ENCODE results near the gene NTMT2. TPM values are rescaled to one million over a fixed set of nuclear protein-coding genes. Genes with fewer than 3 reads are reported as not detected.

The NTMT2 gene
- total and polyA plus RNA-seq, 2 of the 8 experiments (the other 6 are each of a cell fraction or from before 2014, with no cell fraction given) = 0.38 TPM; not detected in 1

DNA sequence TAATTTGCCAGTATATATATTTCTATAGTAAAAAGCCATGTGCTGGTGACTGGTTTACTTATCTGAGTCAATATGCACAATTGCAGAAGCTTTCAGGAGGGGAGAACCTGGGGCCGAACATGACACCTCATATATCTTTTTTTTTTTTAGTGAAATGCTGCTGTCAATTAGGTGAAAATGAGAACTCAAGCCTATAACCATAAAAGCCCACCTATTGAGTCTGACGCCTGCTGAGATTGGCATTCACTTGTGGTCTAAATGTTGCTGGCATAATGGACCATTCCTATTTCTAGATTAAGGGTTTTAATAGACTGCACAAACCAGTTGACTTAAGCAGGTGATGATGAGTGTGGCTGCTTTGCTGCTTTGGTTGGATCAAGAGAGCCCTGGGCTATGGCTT, 10.8 kb downstream of the NTMT2 start:
- 87% methylated on average over 2 of the region's 2 CpGs; no CpG with 5 or more reads in 1 of the 2 experiments for WGBS, 2 experiments (ENCODE audit: extremely low coverage in 1 of 2, insufficient coverage in 1 of 2, insufficient read length in 1 of 2, insufficient replicate concordance in 2 of 2, low coverage in 1 of 2, low lambda C conversion rate in 2 of 2, missing lambda C conversion rate in 1 of 2)
- H3K79me2 ChIP-seq (ENCODE audit: control insufficient read depth in 1 of 2, insufficient read depth in 2 of 2, low read length in 2 of 2) = no peaks in the 10 kb centered on the region
- CTCF ChIA-PET (ENCODE audit: partially characterized antibody) = interaction anchor here (0.7 kb wide), 1 partner anchor 55 kb away, joined by 3 read pairs; no protein-coding TSS in a partner anchor

More for the DNA sequence above, 10.8 kb downstream of the NTMT2 start:
- no peak overlapping the region for H2BK5ac ChIP-seq (ENCODE audit: low read depth, low read length)
- no peak overlapping the region for H2BK12ac ChIP-seq (ENCODE audit: low read depth, low read length)
- H4K91ac ChIP-seq (replicated peaks; ENCODE audit: insufficient read length, low read length) = no peak overlapping the region
- TF ChIP-seq CEBPB (IDR thresholded peaks at IDR 0.05; ENCODE audit: low read depth, low read length) = no peak
- TF ChIP-seq, protein P1, sequence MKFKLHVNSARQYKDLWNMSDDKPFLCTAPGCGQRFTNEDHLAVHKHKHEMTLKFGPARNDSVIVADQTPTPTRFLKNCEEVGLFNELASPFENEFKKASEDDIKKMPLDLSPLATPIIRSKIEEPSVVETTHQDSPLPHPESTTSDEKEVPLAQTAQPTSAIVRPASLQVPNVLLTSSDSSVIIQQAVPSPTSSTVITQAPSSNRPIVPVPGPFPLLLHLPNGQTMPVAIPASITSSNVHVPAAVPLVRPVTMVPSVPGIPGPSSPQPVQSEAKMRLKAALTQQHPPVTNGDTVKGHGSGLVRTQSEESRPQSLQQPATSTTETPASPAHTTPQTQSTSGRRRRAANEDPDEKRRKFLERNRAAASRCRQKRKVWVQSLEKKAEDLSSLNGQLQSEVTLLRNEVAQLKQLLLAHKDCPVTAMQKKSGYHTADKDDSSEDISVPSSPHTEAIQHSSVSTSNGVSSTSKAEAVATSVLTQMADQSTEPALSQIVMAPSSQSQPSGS (IDR thresholded peaks at IDR 0.05; ENCODE audit: low read length) = no peak
- no peak for TF ChIP-seq SP2 (IDR thresholded peaks at IDR 0.05; ENCODE audit: low read length)
- no peak for TF ChIP-seq SUZ12 (IDR thresholded peaks at IDR 0.05; ENCODE audit: low read length)
- TF ChIP-seq SIRT6 (IDR thresholded peaks at IDR 0.05; ENCODE audit: low read length) = no peak
- no peaks in the 10 kb centered on the region for H3K79me1 ChIP-seq (ENCODE audit: low read depth, low read length)
- H3K14ac ChIP-seq (ENCODE audit: insufficient read length) = no peak overlapping the region
- no peak overlapping the region for H2AK5ac ChIP-seq (ENCODE audit: low read depth, low read length)
- POLR2A ChIA-PET (ENCODE audit: partially characterized antibody) = no interaction called here
- H3K4me1 ChIP-seq (replicated peaks in 1 of 4; ENCODE audit: control insufficient read depth in 3 of 4, insufficient read depth in 4 of 4, low read length in 3 of 4) = no peaks in the 10 kb centered on the region
- H3K27me3 ChIP-seq (replicated peaks in 1 of 4; ENCODE audit: control insufficient read depth in 3 of 4, extremely low read depth in 1 of 4, insufficient read depth in 3 of 4, low read length in 3 of 4) = peaks cover 0 to 1% (median 0%) of the 10 kb centered on the region in 4 experiments; a peak in 1 of 7 replicates
- FAIRE-seq = no peak
- no peak overlapping the region for H4K5ac ChIP-seq (ENCODE audit: insufficient read length, low read depth, low read length)
- H2BK20ac ChIP-seq (ENCODE audit: low read length) = no peak overlapping the region
- no peak overlapping the region for H2BK120ac ChIP-seq (replicated peaks; ENCODE audit: low read depth, low read length)
- 0 out of 4 replicates have a peak, but pooled peaks cover 0 to 2% of the 10 kb centered on the region in 2 experiments for H3K9me3 ChIP-seq (ENCODE audit: insufficient read depth in 2 of 2, low read depth in 1 of 2, low read length in 1 of 2)
- no peaks in the 10 kb centered on the region for H3K36me3 ChIP-seq (ENCODE audit: control insufficient read depth in 2 of 4, insufficient read depth in 4 of 4, low read length in 3 of 4)
- H3K4me2 ChIP-seq (ENCODE audit: insufficient read depth in 1 of 2, low read depth in 2 of 2, low read length in 2 of 2) = no peak overlapping the region
- no peak overlapping the region for H2BK15ac ChIP-seq (ENCODE audit: low read length)
- no peak overlapping the region for H3K4me3 ChIP-seq (ENCODE audit: extremely low read depth in 1 of 4, insufficient read depth in 2 of 4, low read depth in 3 of 4, low read length in 4 of 4)
- DNase-seq (ENCODE audit: low read depth in 1 of 2, low spot score in 2 of 2) = no peak
- H3K23ac ChIP-seq (ENCODE audit: insufficient read length) = no peak overlapping the region
- H3K4ac ChIP-seq (replicated peaks; ENCODE audit: insufficient read length, low read depth, low read length) = no peak overlapping the region
- no peaks in the 10 kb centered on the region for H3K23me2 ChIP-seq (ENCODE audit: low read depth, low read length)
- H3K27ac ChIP-seq (ENCODE audit: low read depth, low read length) = no peak overlapping the region
- H4K8ac ChIP-seq (ENCODE audit: extremely low read depth, insufficient read depth, low read length) = no peak overlapping the region
- H3K18ac ChIP-seq (ENCODE audit: extremely low read depth, low read length) = no peak overlapping the region
- no peak overlapping the region for H3K56ac ChIP-seq (replicated peaks; ENCODE audit: insufficient read length, low read depth, low read length)
- no peak overlapping the region; a peak in 1 of 7 replicates for H3K9ac ChIP-seq (replicated peaks in 1 of 4; ENCODE audit: extremely low read depth in 1 of 4, low read depth in 3 of 4, low read length in 3 of 4)
- H2AFZ ChIP-seq (ENCODE audit: low read length) = no peak overlapping the region
- H4K20me1 ChIP-seq (replicated peaks in 1 of 2; ENCODE audit: control insufficient read depth in 1 of 2, insufficient read depth in 2 of 2, low read length in 2 of 2) = no peaks in the 10 kb centered on the region
